A204.1 (cell line): ENCODE measurements around the gene HBEGF.

Experiments
- FAIRE-seq: peaks from 2 replicates; lab custom pipeline; 2012; peaks lifted over from hg19 to GRCh38; lab: Jason Lieb, UNC

Gene HBEGF

DNA sequence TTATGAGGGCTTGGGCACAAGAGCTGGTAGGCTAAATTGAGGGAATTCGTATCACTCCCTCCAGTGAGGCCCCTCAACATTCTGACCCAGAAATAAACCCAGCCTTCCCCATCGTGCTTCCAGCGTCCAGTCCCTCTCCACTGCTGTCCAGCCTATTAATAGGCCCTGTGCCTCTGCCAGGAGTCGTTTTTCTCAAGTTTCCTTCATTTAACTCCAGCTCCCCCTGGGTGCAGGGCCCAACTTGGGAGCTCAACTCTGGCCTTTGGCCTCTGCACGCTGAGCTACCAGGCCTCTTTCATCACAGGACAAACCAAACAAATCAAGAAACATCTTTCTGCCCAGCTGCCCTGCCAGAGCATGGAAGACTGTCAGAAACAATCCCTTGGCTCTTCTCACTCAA lies 10.0 kb downstream of the HBEGF start:
- no peak for FAIRE-seq

- FAIRE-seq = no peak
Measured at GRCh38 chr5:140331638-140332037, 14.8 kb downstream of the HBEGF start.

GRCh38 chr5:140329739-140330481 lies 16.5 kb downstream of the HBEGF start:
- no peak for FAIRE-seq

GRCh38 chr5:140328036-140328764 lies 18.2 kb downstream of the HBEGF start:
- no peak for FAIRE-seq

DNA sequence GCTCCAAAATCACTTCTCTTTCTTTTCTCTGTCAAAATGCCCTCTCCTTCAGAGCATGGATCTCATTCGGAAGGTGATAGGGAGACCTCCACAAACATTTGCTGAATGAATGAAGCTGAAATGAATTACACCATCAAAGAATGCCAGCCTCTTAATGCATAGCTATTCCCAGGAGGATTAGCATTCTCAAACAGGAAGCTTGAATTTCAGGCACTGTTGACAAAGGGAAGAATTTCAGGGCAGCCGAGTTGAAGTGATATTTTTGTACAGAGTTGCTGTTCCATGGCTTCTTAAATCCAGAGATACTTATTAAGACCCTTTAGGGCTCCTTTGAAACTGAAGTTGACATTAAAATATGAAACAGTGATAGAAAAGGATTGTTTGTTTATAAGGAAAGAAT lies 18.8 kb downstream of the HBEGF start:
- FAIRE-seq = no peak

DNA sequence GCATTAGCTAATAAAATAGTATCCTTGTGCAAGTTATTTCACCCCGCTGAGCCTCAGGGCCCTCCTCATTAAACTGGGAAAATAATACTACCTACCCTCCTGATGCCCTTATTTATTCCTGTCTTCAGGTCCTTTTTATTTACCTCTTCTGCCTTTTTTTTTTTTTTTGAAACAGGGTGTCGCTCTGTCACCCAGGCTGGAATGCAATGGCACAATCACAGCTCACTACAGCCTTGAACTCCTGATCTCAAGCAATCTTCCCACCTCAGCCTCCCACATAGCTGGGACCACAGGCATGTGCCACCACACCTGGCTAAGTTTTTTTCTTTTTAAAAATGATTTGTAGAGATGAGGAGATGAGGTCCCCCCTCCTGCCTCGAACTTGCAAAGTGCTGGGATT lies 20.9 kb downstream of the HBEGF start:
- FAIRE-seq = no peak

DNA sequence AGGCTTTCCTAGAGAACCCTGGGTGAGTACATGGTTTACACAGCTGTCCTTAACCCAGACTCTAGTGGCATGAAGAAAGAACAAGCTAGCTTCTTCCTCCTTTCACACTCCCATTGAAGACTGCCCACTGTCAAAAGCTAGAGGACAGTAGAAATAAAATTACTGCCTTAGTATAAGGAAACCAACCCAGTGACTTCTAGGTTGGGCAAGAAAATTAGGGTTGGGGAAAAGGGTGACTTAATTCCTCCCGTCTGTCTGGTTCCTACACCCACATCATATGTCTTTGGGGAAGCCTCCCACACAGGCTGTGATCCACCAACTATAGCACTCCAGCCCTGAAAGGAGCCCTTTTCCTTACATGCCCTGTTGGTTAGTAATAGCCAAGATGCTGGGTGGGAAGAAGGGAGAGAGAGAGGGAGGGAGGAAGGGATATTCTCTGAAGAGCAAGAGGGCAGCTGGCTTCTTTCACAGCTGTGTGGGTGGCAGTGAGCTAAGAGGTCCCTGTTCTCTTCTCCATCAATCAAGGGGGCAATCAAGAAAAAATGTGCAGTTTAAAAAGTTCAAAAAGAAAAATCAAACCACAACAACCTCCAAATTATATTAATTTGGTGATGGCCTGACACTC lies 21.7 kb downstream of the HBEGF start:
- no peak for FAIRE-seq

DNA sequence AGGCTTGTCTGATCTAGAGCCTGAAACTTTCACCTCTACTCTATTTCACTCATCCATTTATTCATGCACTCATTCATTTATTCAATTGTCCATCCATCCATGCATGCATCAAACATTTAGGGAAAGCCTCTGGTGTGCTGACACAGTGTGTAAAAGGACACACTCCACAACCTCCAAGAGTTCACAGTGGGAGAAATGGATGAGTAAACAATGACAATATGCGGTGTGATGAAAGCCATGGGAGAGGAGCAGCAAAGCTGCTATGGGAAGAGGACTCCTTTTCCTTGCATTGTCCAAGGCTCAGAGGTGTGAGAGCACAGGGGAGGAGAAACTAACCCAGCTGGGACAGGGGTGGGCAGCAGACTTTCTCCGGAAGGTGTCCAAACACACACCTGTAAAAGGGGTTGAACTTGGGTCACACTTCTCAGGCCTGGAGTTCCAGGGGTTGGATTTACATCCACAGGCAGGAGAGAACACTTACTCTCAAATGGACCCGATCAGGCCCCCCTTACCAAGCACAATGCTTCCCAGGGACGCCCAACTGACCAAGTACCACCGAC lies 22.3 kb downstream of the HBEGF start:
- no peak for FAIRE-seq

GRCh38 chr5:140322751-140323731 lies 23.4 kb downstream of the HBEGF start:
- no peak for FAIRE-seq

DNA sequence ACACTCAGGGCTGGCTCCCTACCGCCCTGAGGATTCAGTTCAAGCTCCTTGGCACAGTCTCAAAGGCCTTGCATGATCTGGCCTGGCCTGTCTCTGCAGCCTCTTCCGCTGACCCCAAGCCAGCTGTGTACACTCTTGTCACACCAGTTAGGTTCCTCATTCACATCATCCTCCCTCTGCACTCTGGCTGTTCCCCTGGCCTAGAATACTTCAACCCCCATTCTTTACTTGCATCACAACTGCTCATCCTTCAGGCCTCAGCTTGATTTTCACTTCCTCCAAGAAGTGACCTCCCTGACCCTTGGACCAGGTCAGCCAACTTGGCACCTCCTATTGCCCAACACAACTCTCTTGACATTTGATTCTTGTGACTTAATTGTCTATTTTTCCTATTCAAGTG lies 24.6 kb downstream of the HBEGF start:
- no peak for FAIRE-seq

GRCh38 chr5:140319833-140320232 lies 26.6 kb downstream of the HBEGF start:
- no peak for FAIRE-seq

DNA sequence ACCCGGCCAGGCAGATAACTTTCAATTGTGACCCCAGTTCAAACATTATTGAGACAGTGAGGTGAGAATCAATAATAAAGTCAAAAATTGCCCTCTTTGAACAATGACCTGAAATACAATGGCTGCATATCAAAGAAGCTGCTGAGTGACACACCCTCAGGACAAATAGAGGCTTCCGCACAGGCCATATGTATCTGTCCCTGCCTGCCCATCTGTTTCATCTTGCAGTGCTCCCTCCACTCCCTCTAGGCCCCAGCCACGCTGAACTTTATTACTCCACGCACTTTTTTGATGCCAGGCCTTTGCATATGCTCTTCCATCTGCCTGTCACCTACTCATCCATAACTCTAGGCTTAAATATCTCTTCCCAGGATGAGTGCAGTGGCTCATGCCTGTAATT lies 27.6 kb downstream of the HBEGF start:
- no peak for FAIRE-seq

- FAIRE-seq = no peak
Measured at GRCh38 chr5:140317859-140318258, 28.5 kb downstream of the HBEGF start.

DNA sequence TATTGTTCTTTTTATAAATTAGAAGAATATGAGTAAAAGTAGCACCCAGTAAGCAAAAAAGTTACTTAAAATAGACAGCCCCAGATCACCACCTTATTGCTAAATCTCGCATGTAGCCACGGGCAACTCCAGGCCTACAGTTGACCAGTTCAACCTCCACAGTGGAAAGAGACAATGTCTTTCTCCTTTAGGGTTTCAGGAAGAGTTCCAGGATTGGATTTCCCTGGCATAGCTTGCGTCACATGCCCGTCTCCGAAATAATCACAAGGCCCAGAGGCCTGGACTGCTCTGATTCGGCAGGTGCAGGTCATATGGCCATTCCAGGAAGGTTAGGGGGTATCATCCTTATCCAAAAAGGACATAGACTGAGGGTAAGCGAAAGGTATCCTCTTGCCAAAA lies 33.6 kb downstream of the HBEGF start:
- no peak for FAIRE-seq

- no peak for FAIRE-seq
Measured at GRCh38 chr5:140312067-140312790, 34.2 kb downstream of the HBEGF start.

- no peak for FAIRE-seq
Measured at GRCh38 chr5:140311011-140311467, 35.4 kb downstream of the HBEGF start.

GRCh38 chr5:140310434-140310833 lies 36.0 kb downstream of the HBEGF start:
- FAIRE-seq = no peak

DNA sequence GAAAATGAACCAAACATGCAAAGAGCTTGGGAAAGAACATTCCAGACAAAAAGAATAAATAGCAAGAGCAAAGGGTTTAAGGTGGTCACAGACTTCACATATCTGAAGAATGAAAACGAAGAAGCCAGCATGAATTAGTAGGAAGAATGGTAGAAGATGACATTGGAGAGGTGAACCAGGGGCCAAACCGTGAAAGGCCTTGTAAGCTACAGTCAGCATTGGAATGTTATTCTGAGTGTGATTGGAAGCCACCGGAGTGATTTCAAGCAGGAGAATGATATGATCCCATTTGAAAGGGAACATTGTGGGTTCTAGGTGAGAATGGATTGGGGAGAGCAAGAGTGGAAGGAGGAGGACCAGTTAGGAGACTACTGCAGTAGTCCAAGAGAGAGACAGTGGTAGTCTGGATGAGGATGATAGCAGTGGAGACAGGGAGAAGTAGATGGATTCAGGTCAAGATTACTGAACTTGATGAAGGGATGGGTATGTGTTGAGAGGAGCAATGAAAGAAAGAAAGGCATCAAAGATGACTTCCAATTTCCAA lies 36.6 kb downstream of the HBEGF start:
- FAIRE-seq = no peak

DNA sequence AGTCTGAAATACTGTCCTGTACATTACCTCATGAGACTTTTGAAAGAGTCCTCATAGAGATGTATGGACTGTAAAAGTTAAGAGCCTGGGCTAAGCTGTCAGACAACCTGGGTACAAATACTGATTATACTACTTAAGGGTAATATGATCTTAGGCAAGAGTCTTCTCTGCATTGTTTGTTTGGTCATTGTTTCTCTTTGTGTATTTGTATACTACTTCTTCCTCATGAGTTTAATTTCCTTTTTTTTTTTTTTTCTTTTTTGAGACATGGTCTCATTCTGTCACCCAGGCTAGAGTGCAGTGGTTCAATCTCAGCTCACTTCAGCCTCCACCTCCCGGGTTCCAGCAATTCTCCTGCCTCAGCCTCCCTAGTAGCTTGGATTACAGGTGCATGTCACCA lies 40.9 kb downstream of the HBEGF start:
- no peak for FAIRE-seq

- FAIRE-seq = no peak
Measured at GRCh38 chr5:140303966-140304365, 42.4 kb downstream of the HBEGF start.
